Astrocyte of the cerebellum (primary cell): ENCODE data around the gene CPA2.
"Not testable (repeated sequence)": the region's sequence is repeated elsewhere in the genome, so short reads cannot be mapped to it uniquely, and the experiment has no call there.

Source experiments
- DNase-seq: peaks from one replicate; pipeline ENCODE4 v3.0.0-alpha.2; 2011; ENCODE audit warnings: low read depth
- H3K4me3 ChIP-seq: 2 replicates; pipeline ENCODE4 v1.5.1; 2011; ENCODE audit warnings: mild to moderate bottlenecking, low read depth, low read length, moderate library complexity
- in situ Hi-C: cut with HindIII; loops from 2 replicates; pipeline ENCODE4 v1.10.0; 2017; ENCODE audit warnings: low sequenced_read_pairs
- TF ChIP-seq, protein P1 (sequence below): IDR thresholded peaks from 2 replicates; pipeline ENCODE4 v1.5.1; 2012; ENCODE audit warnings: low read length, low read depth, moderate library complexity, mild to moderate bottlenecking; ENCODE audit errors: missing control alignments

The CPA2 gene

DNA sequence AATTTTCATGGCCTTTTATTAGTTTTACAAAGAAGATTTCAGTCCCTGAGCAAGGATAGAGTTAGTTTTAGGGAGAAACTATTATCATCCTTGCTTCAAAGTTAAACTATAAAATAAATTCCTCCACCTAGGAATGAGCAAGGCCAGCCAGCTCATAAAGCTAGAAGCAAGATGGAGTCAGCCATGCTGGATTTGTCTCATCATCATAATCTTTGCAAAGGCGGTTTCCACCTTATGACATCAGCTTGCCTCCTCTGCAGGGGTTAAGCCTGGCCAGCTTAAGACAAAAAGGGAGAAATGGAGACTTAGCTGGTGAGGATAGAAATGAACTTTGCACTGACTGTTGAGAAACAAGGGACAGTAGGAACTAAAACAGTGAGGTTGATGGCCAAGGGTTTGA lies 40.3 kb upstream of the CPA2 start:
- TF ChIP-seq, protein P1, sequence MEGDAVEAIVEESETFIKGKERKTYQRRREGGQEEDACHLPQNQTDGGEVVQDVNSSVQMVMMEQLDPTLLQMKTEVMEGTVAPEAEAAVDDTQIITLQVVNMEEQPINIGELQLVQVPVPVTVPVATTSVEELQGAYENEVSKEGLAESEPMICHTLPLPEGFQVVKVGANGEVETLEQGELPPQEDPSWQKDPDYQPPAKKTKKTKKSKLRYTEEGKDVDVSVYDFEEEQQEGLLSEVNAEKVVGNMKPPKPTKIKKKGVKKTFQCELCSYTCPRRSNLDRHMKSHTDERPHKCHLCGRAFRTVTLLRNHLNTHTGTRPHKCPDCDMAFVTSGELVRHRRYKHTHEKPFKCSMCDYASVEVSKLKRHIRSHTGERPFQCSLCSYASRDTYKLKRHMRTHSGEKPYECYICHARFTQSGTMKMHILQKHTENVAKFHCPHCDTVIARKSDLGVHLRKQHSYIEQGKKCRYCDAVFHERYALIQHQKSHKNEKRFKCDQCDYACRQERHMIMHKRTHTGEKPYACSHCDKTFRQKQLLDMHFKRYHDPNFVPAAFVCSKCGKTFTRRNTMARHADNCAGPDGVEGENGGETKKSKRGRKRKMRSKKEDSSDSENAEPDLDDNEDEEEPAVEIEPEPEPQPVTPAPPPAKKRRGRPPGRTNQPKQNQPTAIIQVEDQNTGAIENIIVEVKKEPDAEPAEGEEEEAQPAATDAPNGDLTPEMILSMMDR: no peak
- no peak overlapping the region for H3K4me3 ChIP-seq
- in situ Hi-C loops: no loop called here
- no peak for DNase-seq

GRCh38 chr7:130227883-130228575 lies 38.6 kb upstream of the CPA2 start:
- in situ Hi-C loops: no loop called here
- no peak overlapping the region for H3K4me3 ChIP-seq
- TF ChIP-seq, protein P1: no peak
- no peak for DNase-seq

GRCh38 chr7:130228840-130229502 lies 37.7 kb upstream of the CPA2 start:
- in situ Hi-C loops: no loop called here
- no peak for DNase-seq
- TF ChIP-seq, protein P1: no peak
- H3K4me3 ChIP-seq: no peak overlapping the region

- in situ Hi-C loops, DNase-seq, H3K4me3 ChIP-seq: not testable (repeated sequence)
Measured at GRCh38 chr7:130229981-130230380, 36.7 kb upstream of the CPA2 start.

- in situ Hi-C loops: no loop called here
- DNase-seq: no peak
- TF ChIP-seq, protein P1: no peak
- H3K4me3 ChIP-seq: no peak overlapping the region
Measured at GRCh38 chr7:130231792-130232191, 34.9 kb upstream of the CPA2 start.

DNA sequence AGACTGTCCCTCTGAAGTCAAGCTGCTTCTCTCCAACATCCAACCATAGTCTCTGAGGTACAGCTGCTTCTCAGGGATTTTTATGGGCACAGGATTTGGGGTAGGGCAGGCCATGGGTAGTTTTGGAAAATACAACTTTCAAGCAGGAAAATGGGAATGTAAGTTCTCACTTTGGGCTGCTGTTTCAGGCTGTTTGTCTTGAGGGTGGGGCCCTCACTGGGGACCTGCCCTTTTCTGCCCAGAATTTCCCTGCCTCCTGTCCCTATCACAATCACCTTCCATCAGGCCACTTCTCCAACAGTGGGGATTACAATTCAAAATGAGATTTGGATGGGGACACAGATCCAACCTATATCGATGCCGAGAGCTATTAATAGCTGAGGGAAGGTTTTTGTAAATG lies 34.5 kb upstream of the CPA2 start:
- TF ChIP-seq, protein P1: no peak
- DNase-seq: no peak
- in situ Hi-C loops: no loop called here
- H3K4me3 ChIP-seq: no peak overlapping the region

DNA sequence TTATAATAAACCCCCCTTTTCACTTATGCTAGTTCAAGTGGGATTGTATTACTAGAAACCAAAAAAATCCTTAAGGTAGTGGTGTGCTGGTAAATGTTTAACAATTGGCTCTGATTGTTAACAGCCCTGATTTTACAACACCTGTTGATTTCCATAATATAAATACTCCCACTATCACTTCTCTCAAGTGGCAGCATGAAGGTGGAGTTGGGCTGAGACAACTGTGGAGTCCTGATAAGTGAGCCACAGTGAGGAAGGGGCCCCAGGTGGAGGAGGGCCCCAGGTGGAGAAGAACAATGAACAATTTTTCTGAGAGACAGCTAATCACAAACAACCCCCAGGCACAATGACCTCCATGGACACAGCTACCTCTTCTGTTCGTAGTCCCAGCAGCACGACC lies 32.6 kb upstream of the CPA2 start:
- in situ Hi-C loops: no loop called here
- TF ChIP-seq, protein P1: no peak
- no peak for DNase-seq
- H3K4me3 ChIP-seq: no peak overlapping the region

DNA sequence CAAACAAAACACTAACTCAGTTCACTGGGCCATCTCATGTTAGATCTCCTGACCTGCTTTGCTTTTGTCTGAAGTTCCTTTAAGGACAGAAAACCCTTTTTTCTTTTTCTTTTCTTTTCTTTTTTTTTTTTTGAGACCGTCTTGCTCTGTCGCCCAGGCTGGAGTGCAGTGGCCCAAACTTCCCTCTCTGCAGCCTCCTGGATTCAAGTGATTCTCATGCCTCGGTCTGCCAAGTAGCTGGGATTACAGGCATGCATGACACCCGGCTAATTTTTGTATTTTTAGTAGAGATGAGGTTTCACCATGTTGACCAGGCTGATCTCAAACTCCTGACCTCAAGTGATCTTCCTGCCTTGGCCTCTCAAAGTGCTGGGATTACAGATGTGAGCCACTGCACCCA lies 30.3 kb upstream of the CPA2 start:
- DNase-seq: not testable (repeated sequence)

More for the DNA sequence above, 30.3 kb upstream of the CPA2 start:
- in situ Hi-C loops, H3K4me3 ChIP-seq: not testable (repeated sequence)
